ENCODE data around the gene MAN1A1.
A peak's percentile ranks its signal among the peaks of the same experiment; 100 is the strongest.
"Not testable (repeated sequence)": the region's sequence is repeated elsewhere in the genome, so short reads cannot be mapped to it uniquely, and the experiment has no call there.

MAN1A1 gene
- total RNA-seq: 27.6 reads per million, percentile 54 among the genes with 10 or more reads in this experiment

GRCh38 chr6:119349361-119350201 lies at the start of gene MAN1A1:
TSS of gene MAN1A1 (minus strand) at chr6:119349761. CDS start at chr6:119349065, 696 bp downstream.
- DNase-seq: peak; percentile 80

GRCh38 chr6:119395192-119395591 lies 45.6 kb upstream of the MAN1A1 start:
- DNase-seq: no peak

- DNase-seq: no peak
Observed at GRCh38 chr6:119390247-119390793, 40.8 kb upstream of the MAN1A1 start.

- no peak for DNase-seq
Observed at GRCh38 chr6:119385994-119386393, 36.4 kb upstream of the MAN1A1 start.

- DNase-seq: no peak
Observed at GRCh38 chr6:119384444-119384843, 34.9 kb upstream of the MAN1A1 start.

DNA sequence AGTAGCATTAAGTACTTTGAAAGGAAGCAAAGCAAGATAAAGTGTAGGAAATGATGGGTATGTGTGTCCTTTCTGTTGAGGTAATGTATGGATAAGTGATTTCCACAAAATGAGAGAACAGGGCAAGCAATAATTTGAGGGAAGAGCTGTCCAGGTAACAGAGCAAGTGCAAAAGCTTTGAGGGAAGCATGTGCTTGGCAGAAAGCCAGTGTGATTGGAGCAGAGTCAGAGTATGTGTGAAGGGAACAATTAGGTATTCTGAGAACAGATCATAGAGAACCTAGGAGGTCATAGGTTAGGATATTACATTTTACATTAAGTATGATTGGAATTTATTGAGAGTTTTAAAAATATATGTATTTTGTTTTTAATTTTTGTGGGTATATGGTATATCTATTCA lies 30.2 kb upstream of the MAN1A1 start:
- no peak for DNase-seq

GRCh38 chr6:119377043-119377442 lies 27.5 kb upstream of the MAN1A1 start:
- not testable (repeated sequence) for DNase-seq

GRCh38 chr6:119370080-119370479 lies 20.5 kb upstream of the MAN1A1 start:
- no peak for DNase-seq

DNA sequence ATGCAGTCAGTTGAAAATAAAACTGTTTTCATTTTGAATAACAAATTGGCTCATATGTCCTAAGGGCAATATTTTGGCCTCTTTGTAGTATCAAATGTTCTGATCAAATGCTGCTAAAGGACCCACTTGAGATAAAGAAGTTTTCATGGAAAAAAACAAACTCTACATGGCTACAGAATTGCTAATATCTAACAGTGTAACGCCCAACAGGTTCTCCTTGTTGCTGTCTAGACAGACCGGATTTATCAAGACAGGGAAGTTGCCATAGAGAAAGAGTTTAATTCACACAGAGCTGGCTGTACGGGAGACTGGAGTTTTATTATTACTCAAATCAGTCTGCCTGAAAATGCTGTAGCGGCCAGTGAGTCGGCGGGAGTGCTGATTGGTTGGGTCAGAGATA lies 19.4 kb upstream of the MAN1A1 start:
- DNase-seq: no peak

DNA sequence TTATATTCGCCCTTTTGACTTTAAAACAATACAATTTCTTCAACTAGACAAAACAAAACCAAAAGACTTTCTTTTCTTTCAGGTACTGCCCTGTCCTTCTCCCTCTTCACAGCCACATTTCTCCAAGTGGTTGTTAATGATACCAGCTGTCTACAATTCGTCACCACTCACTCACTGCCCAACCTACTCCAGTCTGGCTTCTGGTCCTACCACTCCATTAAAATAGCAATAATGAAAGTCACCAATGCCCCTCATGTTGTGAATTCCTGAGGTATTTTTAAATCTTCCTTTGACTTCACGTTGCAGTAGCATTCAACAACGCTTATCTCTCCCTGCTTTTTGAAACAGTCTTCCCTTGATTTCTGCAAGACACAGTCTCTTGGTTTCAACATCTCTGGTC lies 11.6 kb upstream of the MAN1A1 start:
- no peak for DNase-seq

DNA sequence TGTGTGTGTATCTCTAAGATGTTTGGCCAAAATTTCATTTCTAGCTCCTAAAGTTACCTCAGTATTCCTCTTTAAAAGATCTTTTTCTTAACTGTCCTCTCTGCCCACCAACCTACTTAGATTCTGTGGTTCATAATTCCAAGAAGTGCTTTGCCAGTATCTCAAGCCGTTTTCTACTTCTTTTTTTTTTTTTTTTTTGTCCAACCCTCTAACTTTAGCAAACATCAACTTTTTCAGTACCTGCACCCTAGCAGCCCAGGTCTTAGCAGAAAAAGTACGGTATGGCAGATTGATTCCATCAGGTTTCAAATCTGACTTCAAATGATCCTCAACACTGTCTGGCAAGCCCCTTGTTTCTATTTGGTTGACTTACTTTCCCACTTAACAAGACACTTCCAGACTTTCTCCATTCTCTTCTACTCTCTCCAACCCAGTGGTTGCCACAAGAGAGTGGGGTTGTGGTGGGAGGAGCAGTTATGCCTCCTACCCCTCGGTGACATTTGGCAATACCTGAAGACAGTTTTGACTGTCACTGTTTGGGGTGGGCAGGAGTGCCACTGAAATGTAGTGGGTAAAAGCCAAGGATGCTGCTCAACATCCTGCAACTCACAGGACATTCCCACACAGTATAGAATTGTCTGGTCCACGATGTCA lies 10.8 kb upstream of the MAN1A1 start:
- DNase-seq: no peak

DNA sequence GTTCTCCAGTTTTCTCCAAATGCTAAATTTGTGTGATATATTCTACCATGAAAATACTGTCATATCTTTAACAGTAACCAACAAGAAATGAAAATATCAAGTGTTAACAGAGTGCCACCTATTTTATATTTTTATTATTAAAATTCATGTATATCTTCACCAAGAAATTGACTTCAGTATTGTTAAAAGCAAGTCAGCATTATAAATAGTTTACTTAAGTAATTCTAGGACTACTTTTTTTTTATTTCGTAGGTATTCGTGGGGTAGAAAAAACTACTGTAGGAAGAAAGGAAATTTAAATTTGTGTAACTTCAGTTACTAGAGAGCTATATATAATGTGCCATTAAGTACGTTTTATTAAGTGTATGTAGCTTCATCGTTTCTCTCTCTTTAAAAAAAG lies 6.3 kb upstream of the MAN1A1 start:
- no peak for DNase-seq

- DNase-seq: no peak
Observed at GRCh38 chr6:119355157-119355556, 5.6 kb upstream of the MAN1A1 start.

- no peak for DNase-seq
Observed at GRCh38 chr6:119353696-119354095, 4.1 kb upstream of the MAN1A1 start.

DNA sequence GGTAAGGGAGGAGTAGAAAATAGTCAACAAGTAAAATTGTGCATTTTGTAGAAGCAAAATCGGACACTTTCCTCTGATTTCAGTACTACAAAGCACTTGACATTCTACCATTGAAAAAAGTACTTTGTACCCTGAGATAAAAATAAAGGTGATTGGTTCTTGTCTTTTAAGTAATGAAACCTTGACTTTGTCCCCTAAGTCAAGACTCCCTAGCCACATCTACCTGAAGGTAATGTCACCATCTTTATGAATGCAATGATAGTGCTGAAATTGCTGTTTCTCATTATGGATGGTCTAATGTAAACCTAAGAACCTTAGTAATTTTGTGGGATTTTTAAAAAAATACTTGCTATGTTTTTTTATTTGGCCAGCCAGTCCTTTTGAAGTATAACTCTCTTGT lies 2.4 kb upstream of the MAN1A1 start:
- no peak for DNase-seq

- DNase-seq: no peak
Observed at GRCh38 chr6:119350952-119351372, 1.4 kb upstream of the MAN1A1 start.

DNA sequence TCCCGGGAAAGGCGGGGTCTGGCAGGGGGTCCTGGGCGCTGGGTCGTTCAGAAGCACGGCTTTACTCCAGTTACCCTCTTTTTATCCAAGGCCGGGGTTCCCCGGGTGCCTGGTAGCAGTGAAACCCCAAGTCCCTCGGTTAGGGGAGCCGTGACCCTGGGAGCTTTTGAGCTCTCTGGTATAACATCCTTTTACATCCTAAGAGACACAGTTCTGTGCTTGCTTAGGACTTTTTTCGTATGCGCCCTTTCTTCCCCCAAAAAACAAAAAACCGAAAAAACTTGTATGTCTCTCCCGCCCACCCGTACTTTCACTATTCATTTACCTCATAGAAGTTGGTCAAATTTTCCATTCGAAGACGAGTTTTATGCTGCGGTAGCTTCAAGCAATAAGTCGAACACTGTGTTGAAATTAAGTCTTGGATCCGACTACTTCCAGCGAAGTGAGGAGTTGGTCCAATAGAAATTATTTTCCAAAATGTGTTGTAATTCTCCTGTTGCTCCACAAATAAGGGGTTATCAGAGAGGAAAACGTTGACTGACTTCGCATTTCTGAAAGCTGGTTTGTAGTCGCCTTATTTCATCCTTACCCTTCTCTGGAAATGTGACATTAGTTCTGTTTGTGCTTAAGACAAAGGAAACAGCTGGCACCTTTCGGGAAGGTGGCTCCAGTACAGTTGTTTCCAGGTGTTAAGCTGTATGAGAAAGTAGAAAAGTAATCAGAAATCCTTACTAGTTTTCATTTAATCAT lies 816 bp upstream of the MAN1A1 start:
- peak; percentile 21 for DNase-seq

DNA sequence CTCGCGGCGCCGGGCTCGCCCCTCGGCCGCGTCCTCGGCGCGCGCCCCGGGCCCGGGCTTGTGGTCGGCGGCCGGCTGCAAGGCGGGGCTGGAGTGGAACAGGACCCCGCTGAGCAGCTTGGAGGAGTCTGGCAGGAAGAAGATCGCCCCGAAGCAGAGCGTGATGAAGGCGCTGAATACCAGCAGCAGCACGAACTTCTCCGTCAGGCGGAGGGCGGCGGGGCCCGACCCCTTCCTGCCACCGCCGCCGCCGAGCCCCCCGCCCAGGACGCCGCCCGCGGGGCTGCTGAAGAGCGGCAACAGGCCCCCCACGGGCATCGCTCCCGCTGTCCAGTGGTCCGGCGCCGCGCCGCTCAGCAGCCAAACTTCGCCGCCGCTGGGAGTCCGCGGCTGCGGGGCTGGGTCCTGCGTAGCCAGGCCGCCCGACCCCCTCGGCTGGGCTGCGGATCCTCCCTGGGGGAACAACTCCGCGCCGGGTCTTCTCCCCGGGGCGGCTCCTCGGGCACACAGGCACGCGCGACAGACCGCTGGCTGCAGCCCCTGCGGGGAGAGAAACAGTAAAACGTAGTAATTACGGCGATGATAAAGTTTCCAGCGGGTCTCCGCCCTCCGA lies 707 bp downstream of the MAN1A1 start:
- DNase-seq: peak; percentile 11

DNA sequence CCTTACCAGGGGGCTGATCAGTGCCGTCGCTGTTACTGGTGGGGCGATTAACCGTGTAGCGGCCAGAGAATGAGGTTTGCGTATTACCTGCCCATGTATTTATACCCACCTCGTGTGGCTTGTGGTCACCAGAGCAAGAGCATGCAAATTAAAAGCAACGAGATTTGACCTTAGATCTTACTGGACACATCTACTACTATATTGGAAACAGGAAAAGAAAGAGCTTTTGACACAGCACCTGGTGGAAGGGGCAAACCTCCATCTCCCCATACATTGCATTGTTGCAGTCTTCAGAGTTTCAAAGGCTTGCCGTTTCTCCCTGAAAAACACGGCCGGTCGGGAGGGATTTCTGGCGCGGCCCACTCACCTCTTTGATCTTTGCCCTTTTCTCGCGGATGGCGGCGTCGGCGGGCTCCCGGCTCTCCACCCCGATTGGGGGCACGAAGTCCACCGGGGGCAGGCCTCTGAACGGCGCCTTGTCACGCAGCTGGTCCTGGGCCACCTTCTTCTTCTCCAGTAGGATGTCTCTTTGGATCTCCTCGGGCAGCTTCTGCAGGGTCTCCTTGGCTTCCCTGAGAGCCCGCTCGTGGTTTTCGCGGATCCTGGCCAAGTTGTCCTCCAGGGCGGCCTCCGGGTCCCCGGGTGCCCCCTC lies 1.3 kb downstream of the MAN1A1 start:
- DNase-seq: peak; percentile 30

GRCh38 chr6:119347466-119348095 lies 2.0 kb downstream of the MAN1A1 start:
- DNase-seq: peak; percentile 12

GRCh38 chr6:119346936-119347335 lies 2.6 kb downstream of the MAN1A1 start:
- DNase-seq: no peak

DNA sequence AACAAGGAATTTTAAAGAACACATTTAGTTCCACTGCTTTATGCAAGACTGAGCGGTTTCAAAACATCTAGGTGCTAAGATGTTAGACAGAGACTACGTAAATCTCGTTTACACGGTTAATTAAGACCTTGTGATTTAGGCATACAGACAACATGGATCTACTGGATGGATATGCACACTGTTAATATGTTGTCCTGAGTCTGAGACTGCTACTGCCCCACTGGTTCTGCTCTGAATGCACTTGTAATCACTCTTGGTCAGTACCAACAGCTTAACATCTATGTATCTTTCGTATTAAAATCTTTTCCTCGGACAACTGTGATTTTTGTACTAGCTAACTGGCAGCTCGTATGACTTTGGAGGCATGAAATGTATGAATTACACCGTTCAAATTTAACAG lies 3.1 kb downstream of the MAN1A1 start:
- no peak for DNase-seq

All from effector CD4-positive, alpha-beta T cell (primary cell).